GM12874 (cell line): ENCODE data around the gene RGS17.

ENCODE experiments used
- TF ChIP-seq, protein P1 (sequence below): IDR thresholded peaks from 2 replicates; pipeline ENCODE4 v1.5.1; 2011; ENCODE audit warnings: low read depth, mild to moderate bottlenecking, control low read depth, low read length, moderate library complexity; ENCODE audit not compliant: insufficient read depth

Gene RGS17

DNA sequence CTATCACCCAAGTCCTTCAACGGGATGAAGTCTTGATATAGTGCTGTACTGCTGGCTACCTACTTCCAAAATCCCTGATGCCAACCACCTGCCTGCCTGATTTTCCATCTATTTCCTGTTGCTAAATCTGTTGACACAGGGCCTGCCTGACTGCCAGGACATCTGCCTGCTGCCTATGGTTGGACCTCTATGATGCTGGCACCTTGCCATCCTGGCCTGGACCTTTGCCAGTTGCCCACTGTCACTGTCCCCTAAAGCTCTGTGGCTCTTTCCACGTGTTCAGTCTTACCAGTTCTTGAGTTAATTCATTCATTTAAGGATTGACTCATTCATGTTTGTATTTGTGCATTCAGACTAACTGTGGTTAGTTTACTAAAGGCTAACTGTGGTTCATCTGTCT lies 9.2 kb upstream of the RGS17 start:
- TF ChIP-seq, protein P1, sequence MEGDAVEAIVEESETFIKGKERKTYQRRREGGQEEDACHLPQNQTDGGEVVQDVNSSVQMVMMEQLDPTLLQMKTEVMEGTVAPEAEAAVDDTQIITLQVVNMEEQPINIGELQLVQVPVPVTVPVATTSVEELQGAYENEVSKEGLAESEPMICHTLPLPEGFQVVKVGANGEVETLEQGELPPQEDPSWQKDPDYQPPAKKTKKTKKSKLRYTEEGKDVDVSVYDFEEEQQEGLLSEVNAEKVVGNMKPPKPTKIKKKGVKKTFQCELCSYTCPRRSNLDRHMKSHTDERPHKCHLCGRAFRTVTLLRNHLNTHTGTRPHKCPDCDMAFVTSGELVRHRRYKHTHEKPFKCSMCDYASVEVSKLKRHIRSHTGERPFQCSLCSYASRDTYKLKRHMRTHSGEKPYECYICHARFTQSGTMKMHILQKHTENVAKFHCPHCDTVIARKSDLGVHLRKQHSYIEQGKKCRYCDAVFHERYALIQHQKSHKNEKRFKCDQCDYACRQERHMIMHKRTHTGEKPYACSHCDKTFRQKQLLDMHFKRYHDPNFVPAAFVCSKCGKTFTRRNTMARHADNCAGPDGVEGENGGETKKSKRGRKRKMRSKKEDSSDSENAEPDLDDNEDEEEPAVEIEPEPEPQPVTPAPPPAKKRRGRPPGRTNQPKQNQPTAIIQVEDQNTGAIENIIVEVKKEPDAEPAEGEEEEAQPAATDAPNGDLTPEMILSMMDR, result no peak

DNA sequence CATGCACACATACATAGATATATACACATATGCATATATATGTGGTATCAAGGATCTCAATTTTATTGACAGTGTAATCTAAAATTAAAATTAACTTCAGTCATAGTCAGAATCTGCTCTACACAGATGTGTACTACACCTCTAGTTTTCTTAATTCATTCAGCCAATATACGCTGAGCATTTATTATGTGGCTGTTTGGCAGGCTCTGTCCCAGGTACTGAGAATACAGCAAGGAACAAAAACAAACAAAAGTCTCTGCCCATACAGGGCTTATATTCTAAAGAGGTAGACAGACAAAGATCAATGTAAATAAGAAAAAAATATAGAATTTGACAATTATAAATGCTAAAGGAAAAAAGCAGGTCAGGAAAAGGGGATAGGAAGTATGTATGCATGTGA lies 7.8 kb upstream of the RGS17 start:
- TF ChIP-seq, protein P1, result no peak

- TF ChIP-seq, protein P1, result no peak
Observed at GRCh38 chr6:153135681-153136080, 4.6 kb upstream of the RGS17 start.

- TF ChIP-seq, protein P1, result no peak
Observed at GRCh38 chr6:153130515-153131036, 506 bp downstream of the RGS17 start.

DNA sequence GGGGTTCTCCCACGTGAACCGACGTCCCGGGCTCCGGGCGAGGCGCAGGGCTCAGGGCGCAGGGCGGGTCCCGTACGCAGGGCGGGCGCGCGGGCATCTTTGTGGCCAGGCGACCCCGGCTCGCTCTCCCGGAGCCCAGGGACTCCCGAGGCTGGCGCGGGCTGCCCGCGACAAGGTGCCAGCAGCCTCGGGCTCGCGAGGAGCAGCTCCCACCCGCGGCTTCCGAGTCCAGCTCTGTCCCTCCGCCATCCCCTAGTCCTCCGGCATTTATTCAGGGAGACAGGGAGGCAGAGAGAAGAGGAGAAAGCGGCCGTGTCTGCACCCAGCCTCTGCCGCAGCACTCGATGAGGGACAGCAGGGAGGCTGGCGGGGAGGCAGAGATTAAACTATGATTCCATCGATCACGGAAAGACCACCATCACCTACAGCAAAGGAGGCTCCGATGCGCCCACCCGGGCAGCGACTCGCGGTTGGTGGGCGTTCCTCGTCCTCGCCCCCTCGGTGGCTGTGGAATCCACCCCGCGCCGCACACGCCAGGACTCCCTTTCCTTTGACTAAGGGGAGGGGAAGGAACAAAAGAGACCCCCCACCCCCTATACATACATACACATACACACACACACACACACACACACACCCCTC lies 1.1 kb downstream of the RGS17 start:
- TF ChIP-seq, protein P1, result no peak

DNA sequence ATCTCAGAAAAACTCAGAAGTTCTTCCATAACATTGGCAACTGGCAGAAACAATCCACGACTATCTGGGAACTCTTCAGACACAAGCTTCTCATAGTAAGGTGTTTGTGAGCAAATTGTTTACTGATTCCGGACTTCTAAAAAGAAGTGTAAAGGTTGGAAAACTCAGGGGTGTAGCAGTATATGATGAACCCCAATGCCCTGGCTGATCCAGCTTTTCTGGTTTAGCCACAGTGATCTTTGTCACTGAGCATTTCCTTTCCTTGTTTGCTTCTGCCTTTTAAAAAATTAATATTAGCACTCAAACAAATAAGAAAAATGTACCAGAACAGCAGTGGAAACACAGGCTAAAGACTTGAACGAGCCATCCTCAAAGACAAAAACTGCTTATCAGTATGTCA lies 4.9 kb downstream of the RGS17 start:
- TF ChIP-seq, protein P1, result no peak

GRCh38 chr6:153125032-153125431 lies 6.0 kb downstream of the RGS17 start:
- TF ChIP-seq, protein P1, result no peak
